ENCODE results near the gene ARRDC2.
"Not testable (repeated sequence)": the region's sequence is repeated elsewhere in the genome, so short reads cannot be mapped to it uniquely, and the experiment has no call there.

Gene ARRDC2

GRCh38 chr19:17993076-17993813, 14.7 kb upstream of the ARRDC2 start:
- FAIRE-seq = no peak

GRCh38 chr19:17996826-17997316, 11.1 kb upstream of the ARRDC2 start:
- FAIRE-seq = no peak

GRCh38 chr19:17997969-17998826, 9.8 kb upstream of the ARRDC2 start:
- FAIRE-seq = no peak

GRCh38 chr19:17998827-17999150, 9.2 kb upstream of the ARRDC2 start:
- no peak for FAIRE-seq

GRCh38 chr19:17999684-18000479, 8.1 kb upstream of the ARRDC2 start:
- FAIRE-seq = no peak

GRCh38 chr19:18000480-18000914, 7.5 kb upstream of the ARRDC2 start:
- FAIRE-seq = no peak

GRCh38 chr19:18000915-18001776, 6.8 kb upstream of the ARRDC2 start:
- no peak for FAIRE-seq

GRCh38 chr19:18001777-18002345, 6.1 kb upstream of the ARRDC2 start:
- FAIRE-seq = no peak

- no peak for FAIRE-seq
Measured at GRCh38 chr19:18002347-18002850, 5.6 kb upstream of the ARRDC2 start.

- FAIRE-seq = not testable (repeated sequence)
Measured at GRCh38 chr19:18005750-18006149, 2.2 kb upstream of the ARRDC2 start.

- FAIRE-seq = no peak
Measured at GRCh38 chr19:18007044-18007916, 690 bp upstream of the ARRDC2 start.

GRCh38 chr19:18008814-18009213, 844 bp downstream of the ARRDC2 start:
- no peak for FAIRE-seq

GRCh38 chr19:18009412-18010066, 1.6 kb downstream of the ARRDC2 start:
- no peak for FAIRE-seq

- no peak for FAIRE-seq
Measured at GRCh38 chr19:18010149-18010548, 2.2 kb downstream of the ARRDC2 start.

- FAIRE-seq = no peak
Measured at GRCh38 chr19:18013210-18014111, 5.5 kb downstream of the ARRDC2 start.

GRCh38 chr19:18014197-18014596, 6.2 kb downstream of the ARRDC2 start:
- FAIRE-seq = no peak

GRCh38 chr19:18016209-18016910, 8.4 kb downstream of the ARRDC2 start:
- no peak for FAIRE-seq
